ENCODE data around the gene LNX1. TPM values are rescaled to one million over a fixed set of nuclear protein-coding genes. Genes with fewer than 3 reads are reported as not detected.

LNX1 gene
- total and polyA plus RNA-seq, 2 of the 13 experiments (the other 11 are each of a cell fraction or from before 2014, with no cell fraction given), result 0.49 TPM

DNA sequence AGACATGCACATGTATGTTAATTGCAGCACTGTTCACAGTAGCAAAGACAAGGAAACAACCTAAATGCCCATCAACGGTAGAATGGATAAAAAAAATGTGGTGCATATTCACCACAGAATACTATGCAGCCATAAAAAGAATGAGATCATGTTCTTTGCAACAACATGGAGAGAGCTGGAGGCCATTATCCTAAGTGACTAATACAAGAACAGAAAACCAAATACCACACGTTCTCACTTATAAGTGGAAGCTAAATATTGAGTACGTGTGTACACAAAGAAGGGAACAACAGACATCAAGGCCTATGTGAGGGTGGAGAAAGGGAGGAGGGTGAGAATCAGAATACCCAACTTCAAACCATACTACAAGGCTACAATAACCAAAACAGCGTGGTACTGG, 17.4 kb upstream of the LNX1 start:
- no peaks in the 10 kb centered on the region for H3K4me1 ChIP-seq (ENCODE audit: insufficient read depth, low read length)
- DNase-seq (ENCODE audit: low spot score) (no peak), FAIRE-seq (no peak), ATAC-seq (no peak)
- TF ChIP-seq ZNF841 (CRISPR knock-in tag; IDR thresholded peaks at IDR 0.05; ENCODE audit: borderline replicate concordance) (no peak), ZNF224 (CRISPR knock-in tag; IDR thresholded peaks at IDR 0.05) (no peak), ZNF34 (CRISPR knock-in tag; IDR thresholded peaks at IDR 0.05; ENCODE audit: borderline replicate concordance) (no peak), CSRNP2 (CRISPR knock-in tag; conservative IDR thresholded peaks at IDR 0.05; ENCODE audit: low read depth) (no peak), SRSF9 (IDR thresholded peaks at IDR 0.05; ENCODE audit: borderline replicate concordance, insufficient read depth, low read depth, low read length, poor library complexity, severe bottlenecking) (no peak), ZNF205 (CRISPR knock-in tag; IDR thresholded peaks at IDR 0.05) (no peak), ZSCAN25 (CRISPR knock-in tag; IDR thresholded peaks at IDR 0.05) (no peak), MNT (IDR thresholded peaks at IDR 0.05) (no peak), ZNF441 (CRISPR knock-in tag; IDR thresholded peaks at IDR 0.05; ENCODE audit: borderline replicate concordance) (no peak), PAF1 (CRISPR knock-in tag; IDR thresholded peaks at IDR 0.05) (no peak), ATF7-NPFF (CRISPR knock-in tag; IDR thresholded peaks at IDR 0.05; ENCODE audit: low read depth) (no peak), ZBED4 (CRISPR knock-in tag; IDR thresholded peaks at IDR 0.05; ENCODE audit: borderline replicate concordance) (no peak), CC2D1A (CRISPR knock-in tag; IDR thresholded peaks at IDR 0.05) (no peak), ASH2L (IDR thresholded peaks at IDR 0.05; ENCODE audit: insufficient read length, low read depth, low read length) (no peak)
- H3K27me3 ChIP-seq (ENCODE audit: control insufficient read depth in 1 of 2, insufficient read depth in 2 of 2, low read length in 2 of 2), result no peaks in the 10 kb centered on the region
- no TSS peak for BruUV-seq (replicated peaks)
- no peak overlapping the region for H3K4me2 ChIP-seq (ENCODE audit: low read depth, low read length)
- no peaks in the 10 kb centered on the region for H4K20me1 ChIP-seq (ENCODE audit: insufficient read depth, low read length)
- intact Hi-C loops (cut with micrococcal nuclease; ENCODE audit: unreplicated experiment) (no loop called here), in situ Hi-C loops (cut with HindIII; ENCODE audit: extremely low pct_ligation_motif_present, low pct_unique_long_range_greater_than_20kb) (loop anchor here (25.0 kb wide), 2 partner anchors 421 to 596 kb away; no protein-coding TSS in a partner anchor)
- WGBS (ENCODE audit: low lambda C conversion rate), result 45% methylated on average over 4 of the region's 4 CpGs
- CTCF ChIA-PET (ENCODE audit: low intra/inter-chr PET ratio, low total read pairs), result no interaction called here
- H2AFZ ChIP-seq (ENCODE audit: low read length), result no peak overlapping the region
- H3K9me3 ChIP-seq (ENCODE audit: low read length), result no peaks in the 10 kb centered on the region
- no peaks in the 10 kb centered on the region for H3K79me2 ChIP-seq (ENCODE audit: insufficient read depth, low read length)
- POLR2A ChIA-PET, result no interaction called here
- H3K9ac ChIP-seq (ENCODE audit: insufficient read depth, low read depth, low read length), result no peak overlapping the region
- H3K27ac ChIP-seq (ENCODE audit: extremely low read length, insufficient read depth, low read length), result no peak overlapping the region
- H3K4me3 ChIP-seq (replicated peaks in 1 of 3; ENCODE audit: insufficient read depth in 1 of 3, low read depth in 2 of 3, low read length in 3 of 3), result no peak overlapping the region
- no peaks in the 10 kb centered on the region for H3K36me3 ChIP-seq (replicated peaks in 1 of 2; ENCODE audit: control insufficient read depth in 1 of 2, insufficient read depth in 2 of 2, low read length in 2 of 2)

Measured in HepG2 (cell line).